ENCODE measurements around the gene EED.
"Not testable (repeated sequence)": the region's sequence is repeated elsewhere in the genome, so short reads cannot be mapped to it uniquely, and the experiment has no call there.

The EED gene

DNA sequence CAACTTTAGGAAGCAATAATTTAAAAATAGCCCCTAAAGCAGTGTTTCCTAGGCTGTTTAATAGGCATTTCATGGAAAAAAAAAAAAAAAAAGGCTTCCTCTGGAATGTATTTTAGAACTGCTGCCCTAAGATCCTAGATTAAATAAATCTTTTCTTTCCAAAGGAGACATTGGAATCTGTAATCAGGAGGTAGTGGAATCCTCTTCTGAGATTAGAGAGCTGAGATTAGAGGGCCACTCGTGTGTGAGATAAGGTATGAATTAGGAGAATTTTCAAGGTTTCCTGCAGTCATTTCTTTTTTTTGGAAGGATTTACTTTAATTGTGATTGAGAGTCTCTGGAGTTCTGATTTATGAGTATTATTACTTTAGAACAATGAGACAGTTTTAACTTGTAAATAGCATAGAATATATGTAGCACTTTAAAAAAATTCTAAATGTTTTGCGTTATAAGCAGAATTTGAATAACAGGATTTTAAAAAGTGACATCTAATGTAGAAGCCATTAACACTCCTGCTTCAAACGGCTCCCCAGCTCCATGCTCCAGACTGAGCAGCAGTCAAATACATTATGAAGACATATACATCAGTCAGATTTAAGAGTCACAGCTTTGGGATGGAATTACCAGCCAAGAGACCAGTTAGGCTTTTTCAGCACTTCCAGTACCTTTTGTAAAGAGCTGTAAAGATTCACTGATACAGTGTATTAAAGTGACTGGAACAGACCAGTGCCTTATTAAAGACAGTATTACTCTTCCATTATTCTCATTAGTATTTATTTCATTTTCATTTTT lies 5.0 kb downstream of the EED start:
- DNase-seq = no peak

DNA sequence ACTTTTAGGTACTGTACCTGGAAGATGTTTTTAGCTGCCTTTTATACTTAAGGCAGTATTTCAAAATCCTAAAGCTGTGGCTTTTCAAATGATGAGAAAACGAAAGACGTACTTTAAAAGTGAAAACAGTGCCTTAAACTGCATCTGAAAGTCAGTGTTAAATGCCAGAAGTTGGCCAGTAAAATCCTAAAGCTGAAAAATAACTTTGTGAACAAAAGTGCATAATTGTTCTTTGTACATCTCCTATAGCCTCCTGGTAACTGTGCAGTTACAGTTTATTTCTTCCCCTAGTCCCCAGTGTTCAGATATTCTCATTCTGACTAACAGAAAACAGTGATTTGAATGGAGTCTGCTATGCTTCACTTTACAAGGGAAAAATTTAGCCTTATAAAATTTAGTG lies 6.8 kb downstream of the EED start:
- DNase-seq = no peak

DNA sequence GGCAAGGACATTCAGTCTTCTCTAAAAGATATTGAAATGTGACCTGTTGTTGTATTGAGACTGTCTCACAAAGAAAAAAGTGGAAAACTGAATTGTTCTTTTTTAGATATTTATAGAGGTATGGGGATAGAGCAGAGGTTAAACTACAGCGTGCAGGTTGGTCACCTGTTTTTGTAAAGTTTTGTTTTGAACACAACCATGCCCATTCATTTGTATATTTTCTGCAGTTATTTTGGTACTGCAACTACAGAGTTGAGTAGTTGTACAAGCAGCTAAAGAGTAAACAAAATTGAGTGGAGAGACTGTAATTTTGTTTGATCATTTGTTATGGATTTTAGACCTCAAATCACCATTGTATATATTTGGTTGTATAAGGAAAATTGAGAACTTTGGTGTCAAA lies 11.3 kb downstream of the EED start:
- no peak for DNase-seq

DNA sequence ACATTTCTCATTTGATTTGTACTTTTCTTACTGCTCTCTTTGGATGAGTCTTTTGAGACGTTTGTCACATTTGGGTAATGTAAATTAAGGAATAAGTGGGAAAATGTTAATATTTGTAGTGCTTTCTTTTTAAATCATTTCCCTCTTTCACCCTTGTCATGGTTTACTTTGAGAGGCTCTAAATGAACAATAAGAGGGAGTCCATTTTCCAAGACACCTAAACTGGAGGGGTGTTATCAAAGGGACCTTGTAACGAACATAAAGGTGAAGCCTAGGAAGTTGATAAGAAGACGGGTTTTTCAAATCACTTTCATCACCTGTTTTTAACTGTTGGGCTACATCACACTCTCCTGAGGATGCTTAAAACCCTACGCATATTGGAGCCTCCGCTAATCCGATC lies 12.1 kb downstream of the EED start:
- DNase-seq = no peak

DNA sequence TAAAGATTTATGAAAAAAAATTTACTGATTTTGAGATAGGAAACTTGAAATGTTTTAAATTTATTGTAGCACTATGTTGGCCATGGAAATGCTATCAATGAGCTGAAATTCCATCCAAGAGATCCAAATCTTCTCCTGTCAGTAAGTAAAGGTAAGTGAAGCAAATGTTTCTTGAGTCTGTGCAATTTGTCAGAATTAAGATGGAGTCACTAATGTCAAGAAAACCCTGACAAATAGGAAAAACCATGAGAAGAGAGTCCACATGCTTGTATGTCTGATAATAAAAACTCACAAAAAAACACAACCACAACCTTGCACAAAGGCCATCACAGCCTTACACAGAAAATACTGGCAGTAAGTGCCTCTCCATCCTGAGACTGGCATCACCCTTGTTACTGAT lies 12.9 kb downstream of the EED start:
- DNase-seq = no peak

DNA sequence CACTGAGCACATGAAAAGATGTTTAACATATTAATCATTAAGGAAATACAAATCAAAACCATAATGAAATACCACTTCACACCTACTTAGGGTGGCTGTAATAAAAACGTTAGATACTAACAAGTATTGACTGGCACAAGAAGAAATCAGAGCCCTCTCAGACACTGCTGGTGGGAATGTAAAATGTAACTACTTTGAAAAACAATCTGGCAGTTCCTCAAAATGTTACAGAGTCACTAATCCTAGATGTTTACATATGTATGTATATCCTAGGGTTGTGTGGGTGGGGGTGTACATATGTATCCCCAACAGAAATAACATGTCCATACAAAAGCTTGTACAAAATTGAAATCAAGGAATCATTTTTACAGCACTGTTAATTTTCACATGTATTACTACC lies 15.2 kb downstream of the EED start:
- DNase-seq = no peak

DNA sequence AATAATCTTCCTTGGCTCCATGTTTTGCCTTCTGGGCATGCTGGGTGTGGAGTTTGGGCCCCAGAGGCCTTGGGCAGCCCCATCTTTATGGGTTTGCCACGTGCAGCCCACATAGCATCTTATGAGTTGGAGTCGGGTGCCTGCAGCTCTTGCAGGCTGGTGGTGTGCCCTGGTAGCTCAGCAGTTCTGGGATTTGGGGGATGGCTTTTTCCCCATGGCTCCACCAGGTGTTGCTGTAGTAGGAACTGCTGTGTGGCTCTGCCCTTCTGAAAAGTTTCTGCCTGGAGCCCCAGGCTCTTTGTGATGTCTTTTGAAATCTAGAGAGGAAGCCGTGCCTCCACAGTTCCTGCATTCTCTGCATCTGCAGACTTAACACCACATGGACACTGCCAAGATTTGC lies 16.8 kb downstream of the EED start:
- DNase-seq = no peak

DNA sequence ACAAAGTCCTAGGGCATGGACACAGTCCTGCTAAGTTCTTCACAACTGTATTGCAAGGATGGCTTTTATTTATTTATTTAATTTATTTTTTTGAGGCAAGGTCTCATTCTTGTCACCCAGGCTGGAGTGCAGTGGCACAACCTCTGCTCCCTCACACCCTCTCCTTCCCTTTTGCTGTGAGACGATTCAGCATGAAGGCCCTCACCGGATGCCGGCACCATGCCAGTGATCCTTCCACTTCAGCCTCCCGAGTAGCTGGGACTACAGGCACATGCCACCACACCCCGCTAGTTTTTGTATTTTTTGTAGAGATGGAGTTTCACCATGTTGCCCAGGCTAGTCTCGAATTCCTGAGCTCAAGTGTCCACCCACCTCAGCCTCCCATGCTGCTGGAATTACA lies 17.8 kb downstream of the EED start:
- DNase-seq = no peak

DNA sequence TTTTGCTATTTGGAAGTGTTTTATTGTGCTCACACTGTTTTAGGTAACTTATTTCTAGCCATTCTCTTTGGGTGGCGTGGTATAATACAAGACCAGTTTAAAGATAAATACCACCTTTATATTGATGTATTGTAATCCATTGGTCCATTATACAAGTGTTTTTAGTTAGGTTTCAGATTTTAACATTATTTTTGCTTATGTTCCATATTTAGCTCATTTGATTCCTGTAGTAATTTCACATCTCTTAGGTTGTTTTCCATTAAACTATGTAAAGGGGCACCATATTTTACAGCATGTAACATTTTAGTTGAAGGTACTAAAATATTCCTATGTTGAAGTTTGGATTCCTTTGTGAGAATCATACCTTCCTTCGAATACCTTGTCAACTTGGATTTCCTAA lies 20.1 kb downstream of the EED start:
- DNase-seq = no peak

DNA sequence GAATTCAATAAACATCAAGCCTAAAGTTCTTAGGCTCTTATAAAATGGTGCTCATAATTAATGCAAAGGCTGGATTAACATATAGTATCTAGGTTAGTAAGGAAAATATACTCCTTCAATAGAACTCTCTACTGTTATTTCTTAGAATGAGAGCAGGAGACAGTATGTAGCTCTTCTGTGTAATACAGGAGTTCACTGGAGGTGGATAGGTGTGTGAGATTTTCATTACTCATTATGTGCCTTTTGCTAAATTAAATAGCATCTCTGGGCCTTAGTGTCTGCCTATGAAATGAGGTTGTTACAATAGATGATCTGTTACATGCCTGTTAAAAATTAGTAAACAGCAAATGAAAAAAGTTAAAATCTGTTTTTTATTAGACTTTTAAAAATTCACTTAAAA lies 20.6 kb downstream of the EED start:
- no peak for DNase-seq

DNA sequence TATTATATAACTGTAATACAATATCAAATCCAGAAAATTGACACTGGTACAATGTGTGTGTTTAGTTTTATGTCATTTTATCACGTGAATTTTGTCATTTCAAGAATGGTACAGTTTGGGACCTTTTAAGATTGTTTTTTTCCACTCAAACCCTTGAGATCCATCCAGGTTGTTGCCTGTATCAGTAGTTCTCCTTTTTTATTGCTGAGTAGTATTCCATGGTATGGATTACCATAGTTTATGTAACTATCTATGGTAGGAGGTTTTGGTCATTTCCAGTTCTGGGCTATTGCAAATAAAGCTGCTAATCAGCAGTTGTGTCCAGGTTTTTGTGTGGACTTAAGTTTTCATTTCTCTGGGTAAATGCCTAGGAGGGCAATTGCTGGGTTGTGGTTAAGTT lies 25.1 kb downstream of the EED start:
- no peak for DNase-seq

DNA sequence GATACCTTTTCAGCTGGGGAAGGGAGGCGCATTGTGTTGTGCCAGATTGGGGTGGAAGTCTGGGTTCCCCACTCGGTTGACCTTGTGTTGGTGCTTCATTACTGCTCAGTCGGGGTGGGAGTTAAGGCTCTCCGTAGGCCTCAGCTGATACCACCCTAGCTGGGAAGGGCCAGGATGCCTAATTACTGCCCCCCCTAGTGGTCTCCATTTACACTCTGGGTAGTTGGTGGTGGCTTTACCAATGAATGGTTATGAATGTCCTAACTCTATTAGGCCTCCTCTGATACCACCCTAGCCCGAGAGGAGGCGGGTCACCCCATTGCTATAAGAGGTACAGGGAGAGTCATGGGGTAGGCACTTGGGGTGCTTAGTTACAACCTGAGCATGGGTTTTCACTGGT lies 29.9 kb downstream of the EED start:
- no peak for DNase-seq

DNA sequence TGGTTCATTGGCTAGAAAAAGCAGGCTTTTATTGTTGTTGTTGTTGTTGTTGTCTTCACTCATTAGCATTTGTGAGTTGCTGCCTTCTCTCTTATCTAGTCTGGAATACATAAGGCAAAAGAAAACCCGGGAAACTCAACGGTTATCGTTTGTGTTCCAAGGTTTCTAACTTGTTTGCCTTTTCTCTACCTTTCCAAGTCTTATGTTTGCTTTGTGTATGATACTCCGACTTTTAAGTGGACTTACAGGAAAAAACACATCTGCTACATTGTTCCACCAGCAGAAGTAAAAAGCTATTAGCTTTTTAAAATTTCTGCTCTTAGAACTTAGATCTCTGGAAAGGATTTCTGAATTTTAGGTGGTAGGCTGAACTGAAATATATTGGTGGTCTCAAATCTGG lies 30.4 kb downstream of the EED start:
- DNase-seq = no peak

DNA sequence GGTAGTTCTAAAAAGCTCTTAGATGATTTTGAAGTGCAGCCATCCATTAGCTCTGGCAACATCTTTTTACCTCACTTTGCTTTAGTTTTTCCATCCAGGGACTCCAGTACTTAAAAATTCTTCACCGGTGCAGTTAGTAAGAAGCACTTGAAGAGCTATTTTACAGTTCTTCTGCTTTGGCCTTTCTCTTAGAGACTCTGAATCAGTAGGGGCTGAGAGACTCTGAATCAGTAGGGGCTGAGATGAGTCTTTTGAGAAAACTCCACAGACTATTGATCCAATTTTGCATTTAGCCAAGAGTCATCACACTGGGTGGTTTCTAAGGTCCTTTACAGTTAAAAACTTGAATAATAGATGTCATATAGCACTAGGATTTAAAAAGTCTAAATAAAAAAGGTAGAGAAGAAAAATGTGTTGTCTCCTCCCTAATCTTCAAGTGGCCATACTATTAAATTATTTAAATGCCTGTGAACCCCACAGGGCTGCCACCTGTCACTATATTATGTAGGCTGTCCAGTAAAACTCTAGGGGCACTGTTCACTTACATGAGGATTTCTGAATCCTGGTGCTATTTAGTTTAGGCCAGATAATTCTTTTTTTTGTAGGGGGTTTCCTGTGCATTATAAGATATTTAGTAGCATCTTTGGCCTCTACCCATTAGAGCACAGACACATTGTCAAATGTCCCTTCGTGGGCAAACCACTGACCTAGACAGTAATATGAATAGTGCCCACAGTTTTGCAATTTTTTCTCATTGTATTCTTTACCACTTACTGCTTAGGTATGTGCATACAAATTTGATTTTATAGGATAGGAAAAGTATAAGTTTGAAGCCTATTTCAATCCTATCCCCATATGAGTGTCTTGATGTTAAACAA lies 31.2 kb downstream of the EED start:
- DNase-seq = no peak

DNA sequence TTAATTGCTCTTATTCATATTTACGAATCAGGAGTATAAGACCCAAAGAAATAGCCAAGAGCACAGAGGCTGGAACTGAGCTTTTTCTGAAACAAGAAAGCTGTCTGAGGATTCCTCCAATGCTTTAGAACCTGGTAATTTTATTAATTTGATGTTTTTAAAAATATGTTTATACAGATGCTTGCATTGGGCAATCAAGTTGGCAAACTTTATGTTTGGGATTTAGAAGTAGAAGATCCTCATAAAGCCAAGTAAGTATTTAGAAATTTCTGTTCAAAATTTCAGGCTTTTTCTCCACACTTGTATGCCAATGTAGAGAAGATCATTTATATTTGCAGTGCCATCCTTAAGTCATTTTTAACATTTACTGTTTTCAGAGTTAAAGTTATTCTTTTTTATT lies 33.2 kb downstream of the EED start:
- no peak for DNase-seq

DNA sequence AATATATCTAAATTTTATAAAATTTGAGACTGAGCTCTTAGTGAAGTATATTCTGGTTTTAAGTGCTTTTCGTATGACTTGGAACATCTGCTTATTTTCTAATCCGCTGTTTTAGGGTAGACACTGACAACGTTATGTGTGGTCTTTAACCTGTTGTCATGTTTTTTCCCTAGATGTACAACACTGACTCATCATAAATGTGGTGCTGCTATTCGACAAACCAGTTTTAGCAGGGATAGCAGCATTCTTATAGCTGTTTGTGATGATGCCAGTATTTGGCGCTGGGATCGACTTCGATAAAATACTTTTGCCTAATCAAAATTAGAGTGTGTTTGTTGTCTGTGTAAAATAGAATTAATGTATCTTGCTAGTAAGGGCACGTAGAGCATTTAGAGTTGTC lies 33.7 kb downstream of the EED start:
- DNase-seq = no peak

DNA sequence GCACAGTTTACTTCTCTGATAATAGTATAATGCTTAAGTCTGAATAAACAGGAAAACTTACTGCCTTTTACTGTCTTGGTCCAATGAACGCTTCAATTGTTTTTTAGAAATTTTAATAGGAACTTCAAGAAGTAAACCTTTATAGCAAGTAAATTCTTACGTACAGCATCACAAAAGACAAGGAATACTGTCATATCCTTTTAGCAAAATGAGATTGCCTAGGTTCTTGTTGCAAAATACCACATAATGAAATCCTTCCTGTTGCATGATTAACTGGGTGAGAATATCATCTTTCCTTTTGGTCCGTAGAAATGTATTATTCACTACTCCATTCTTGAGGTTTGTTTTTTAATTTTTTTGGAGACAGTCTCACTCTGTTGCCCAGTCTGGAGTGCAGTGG lies 35.2 kb downstream of the EED start:
- DNase-seq = no peak

DNA sequence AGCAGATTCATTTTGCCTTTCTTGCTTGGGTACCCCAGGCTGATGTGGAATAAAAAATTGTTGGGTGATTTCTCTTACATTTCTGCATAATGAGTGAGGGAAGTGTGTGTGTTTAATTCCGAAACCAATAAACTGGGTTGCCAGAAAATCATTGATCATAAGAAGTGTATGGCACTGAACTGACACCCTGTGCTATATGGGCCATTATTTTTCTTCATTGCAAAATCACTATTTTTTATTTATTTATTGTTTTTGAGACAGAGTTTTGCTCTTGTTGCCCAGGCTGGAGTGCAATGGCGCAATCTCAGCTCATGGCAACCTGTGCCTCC lies 42.9 kb downstream of the EED start:
- DNase-seq = no peak

DNA sequence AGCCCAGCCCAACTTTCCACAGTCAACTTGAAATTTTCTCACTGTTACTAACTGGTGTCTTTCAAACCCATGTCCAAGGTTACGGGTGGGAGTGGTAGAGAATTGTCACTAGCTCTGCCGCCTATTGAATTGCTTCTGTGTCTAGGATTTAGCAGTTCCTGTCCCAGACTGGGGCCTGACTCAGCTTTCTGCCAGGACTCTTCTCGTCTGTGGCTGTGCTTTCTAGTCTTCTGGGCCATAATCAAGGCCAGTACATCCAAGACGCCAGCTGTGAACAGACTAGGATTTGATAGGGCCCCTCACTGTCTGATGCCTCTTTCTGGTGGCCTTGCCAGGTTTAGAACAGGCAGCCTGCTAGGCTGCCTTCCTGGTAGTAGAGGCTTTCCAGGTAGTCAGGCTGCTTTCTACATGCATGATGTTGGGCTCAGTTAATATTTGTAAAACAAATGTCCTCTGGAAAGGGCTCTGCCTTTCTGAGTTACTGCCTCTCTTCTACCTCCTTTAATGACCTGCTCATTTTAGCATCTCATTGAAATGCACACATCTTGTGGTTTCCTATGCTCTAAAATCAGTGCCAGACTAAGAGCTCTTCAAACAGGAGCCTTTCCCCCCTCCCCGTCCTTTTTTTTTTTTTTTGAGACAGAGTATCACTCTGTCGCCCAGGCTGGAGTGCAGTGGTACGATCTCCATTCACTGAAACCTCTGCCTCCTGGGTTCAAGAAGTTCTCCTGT lies 44.4 kb downstream of the EED start:
- DNase-seq = no peak

DNA sequence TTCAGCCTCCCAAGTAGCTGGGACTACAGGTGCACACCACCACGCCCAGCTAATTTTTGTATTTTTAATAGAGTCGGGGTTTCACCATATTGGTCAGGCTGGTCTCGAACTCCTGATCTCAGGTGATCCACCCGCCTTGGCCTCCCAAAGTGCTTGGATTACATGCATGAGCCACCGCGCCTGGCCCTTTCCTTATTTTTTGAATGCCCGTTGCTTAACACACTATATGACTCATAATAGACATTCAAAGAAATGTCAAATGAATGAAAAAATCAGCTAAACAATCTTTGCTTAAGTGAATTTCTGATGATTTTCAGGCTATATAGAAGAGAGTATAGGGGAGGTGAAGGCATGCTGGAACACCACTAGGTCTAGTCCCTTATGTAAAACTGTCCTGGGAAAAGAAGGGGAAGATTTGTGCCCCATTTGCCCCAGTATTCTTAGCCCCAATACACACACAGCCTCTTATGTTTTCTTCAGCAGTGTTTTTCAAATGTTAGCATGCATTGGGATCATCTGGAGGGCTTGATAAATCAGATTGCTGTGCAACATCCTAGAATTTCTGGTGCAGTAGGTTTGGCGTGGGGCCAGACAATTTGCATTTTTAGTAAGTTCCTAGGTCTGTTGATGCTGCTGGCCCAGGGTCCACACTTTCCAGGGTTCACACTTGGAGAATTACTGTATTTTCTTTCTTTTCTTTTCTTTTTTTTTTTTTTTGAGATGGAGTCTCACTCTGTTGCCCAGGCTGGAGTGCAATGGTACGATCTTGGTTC lies 45.1 kb downstream of the EED start:
- DNase-seq = not testable (repeated sequence)

DNA sequence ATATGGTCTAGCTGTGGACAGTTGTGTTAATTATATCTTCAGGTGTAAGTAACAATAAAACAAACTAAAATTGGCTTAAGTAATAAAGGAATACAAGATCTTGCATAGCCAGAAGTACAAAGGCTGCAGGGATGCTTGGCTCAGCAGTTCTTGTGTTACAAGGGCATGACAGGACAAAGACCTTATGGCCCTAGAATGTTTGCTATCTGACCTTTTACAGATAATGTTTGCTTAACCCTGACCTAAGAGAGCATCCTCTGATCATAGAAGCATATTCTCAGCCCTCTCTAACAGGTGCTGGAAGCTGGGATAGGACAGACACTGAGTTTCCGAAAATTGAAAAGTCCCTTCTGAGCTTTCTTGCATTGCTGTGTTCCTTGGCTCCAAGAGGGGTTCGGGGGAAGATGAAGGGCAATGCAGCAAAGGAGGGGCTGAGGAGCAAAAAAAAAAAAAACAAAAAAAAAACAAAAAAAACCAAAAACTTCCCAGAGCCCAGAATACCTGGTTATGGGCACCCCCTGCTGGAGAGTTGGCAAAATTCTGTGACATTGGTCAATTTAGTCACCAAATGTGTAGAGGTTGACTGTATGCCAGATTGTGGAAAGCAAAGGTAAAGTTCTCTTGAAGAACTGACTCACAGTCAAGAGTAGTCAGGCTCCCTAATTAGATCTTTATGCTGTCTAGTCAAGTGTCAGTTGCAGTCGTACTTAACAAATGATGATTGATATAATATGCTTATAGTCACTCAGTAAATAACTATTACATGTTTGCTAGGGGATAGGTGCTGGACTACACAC lies 47.1 kb downstream of the EED start:
- peak; percentile 57 to 71 for DNase-seq

DNA sequence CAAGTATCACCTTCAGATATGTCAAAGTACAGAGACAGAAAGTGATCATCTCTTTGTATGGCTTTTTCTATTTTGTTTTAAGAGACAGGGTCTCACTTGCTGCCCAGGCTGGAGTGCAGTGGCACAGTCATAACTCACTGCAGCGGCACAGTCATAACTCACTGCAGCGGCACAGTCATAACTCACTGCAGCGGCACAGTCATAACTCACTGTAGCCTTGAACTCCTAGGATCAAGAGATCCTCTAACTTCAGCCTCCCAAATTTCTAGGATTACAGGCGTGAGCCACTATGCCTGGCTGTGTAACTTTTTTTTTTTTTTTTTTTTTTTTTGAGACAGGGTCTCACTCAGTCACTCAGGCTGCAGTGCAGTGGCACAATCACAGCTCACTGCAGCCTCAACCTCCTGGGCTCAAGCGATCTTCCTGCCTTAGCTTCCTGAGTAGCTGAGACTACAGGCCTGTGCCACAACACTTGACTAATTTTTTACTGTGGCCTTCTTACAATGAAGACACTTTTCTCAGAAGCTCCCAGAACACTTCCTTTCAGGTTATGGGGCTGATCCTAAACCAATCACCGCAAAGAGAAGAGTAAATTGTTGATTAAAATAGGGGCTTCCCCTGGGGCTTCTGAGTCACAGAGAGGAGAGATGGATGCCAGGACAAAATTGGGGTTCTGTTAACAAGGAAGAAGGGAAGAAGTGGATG lies 48.5 kb downstream of the EED start:
- DNase-seq = peak in 1 of 2 donors; percentile 44
